ENCODE results near the gene SUPT16H. TPM values are rescaled to one million over a fixed set of nuclear protein-coding genes. Genes with fewer than 3 reads are reported as not detected.

Gene SUPT16H
- polyA plus RNA-seq, 1 of the 3 experiments (the other 2 are of a cell fraction): 53.7 TPM

DNA sequence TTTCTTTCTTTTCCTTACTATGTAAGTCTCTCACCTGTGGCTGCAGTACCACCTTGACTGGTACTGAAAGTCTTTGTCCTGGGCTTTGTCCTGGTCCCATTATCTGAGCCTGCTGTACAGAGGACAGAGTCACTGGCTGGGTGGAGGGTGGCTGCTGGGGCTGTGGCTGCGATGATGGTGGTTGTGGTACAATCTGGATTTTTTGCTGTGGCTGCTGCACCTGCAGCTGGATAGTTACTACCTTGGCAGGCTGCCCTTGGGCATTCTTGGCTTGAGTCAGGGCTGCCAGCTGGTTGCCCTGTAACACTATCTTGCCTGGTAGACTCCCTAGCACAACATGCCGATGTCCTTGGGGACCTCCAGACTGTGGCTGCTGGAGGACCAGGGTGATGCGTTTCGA, 45.1 kb upstream of the SUPT16H start:
- no peak for DNase-seq
- Histone ChIP-seq H2AFZ (ENCODE audit: low read depth) (no peak overlapping the region), H3K9ac (no peak overlapping the region), H3K79me2 (ENCODE audit: insufficient read depth) (peaks cover 52% of the 10 kb centered on the region), H3K4me1 (ENCODE audit: control insufficient read depth in 1 of 2, insufficient read depth in 2 of 2, low read depth in 1 of 2, low read length in 1 of 2) (no peaks in the 10 kb centered on the region), H3K9me3 (no peaks in the 10 kb centered on the region), H3K4me2 (no peak overlapping the region), H4K20me1 (ENCODE audit: insufficient read depth) (peaks cover 10% of the 10 kb centered on the region; the same call in 1 of the 2 replicates), H3K4me3 (ENCODE audit: low read depth in 2 of 2, low read length in 1 of 2) (no peak overlapping the region), H3K9me2 (no peaks in the 10 kb centered on the region), H3K36me3 (replicated peaks in 1 of 2; ENCODE audit: control insufficient read depth in 1 of 2, insufficient read depth in 2 of 2, low read length in 1 of 2) (peaks cover 45 to 74% of the 10 kb centered on the region in 2 experiments), H3K27me3 (ENCODE audit: insufficient read depth) (no peaks in the 10 kb centered on the region), H3F3A (replicated peaks; ENCODE audit: insufficient read depth) (no peaks in the 10 kb centered on the region), H3K27ac (ENCODE audit: low read depth in 2 of 2, low read length in 1 of 2) (no peak overlapping the region)
- TF ChIP-seq NRF1 (IDR thresholded peaks at IDR 0.05; ENCODE audit: low read depth, low read length): no peak
- TF ChIP-seq, protein P1, sequence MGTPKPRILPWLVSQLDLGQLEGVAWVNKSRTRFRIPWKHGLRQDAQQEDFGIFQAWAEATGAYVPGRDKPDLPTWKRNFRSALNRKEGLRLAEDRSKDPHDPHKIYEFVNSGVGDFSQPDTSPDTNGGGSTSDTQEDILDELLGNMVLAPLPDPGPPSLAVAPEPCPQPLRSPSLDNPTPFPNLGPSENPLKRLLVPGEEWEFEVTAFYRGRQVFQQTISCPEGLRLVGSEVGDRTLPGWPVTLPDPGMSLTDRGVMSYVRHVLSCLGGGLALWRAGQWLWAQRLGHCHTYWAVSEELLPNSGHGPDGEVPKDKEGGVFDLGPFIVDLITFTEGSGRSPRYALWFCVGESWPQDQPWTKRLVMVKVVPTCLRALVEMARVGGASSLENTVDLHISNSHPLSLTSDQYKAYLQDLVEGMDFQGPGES (IDR thresholded peaks at IDR 0.05; ENCODE audit: low read depth, low read length): no peak
- TF ChIP-seq, protein P2, sequence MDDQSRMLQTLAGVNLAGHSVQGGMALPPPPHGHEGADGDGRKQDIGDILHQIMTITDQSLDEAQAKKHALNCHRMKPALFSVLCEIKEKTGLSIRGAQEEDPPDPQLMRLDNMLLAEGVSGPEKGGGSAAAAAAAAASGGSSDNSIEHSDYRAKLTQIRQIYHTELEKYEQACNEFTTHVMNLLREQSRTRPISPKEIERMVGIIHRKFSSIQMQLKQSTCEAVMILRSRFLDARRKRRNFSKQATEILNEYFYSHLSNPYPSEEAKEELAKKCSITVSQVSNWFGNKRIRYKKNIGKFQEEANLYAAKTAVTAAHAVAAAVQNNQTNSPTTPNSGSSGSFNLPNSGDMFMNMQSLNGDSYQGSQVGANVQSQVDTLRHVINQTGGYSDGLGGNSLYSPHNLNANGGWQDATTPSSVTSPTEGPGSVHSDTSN (IDR thresholded peaks at IDR 0.05): no peak
- TF ChIP-seq RFX5 (IDR thresholded peaks at IDR 0.05; ENCODE audit: low read length): no peak
- no peak for TF ChIP-seq MXI1 (IDR thresholded peaks at IDR 0.05; ENCODE audit: low read depth, low read length)
- TF ChIP-seq RAD21 (IDR thresholded peaks at IDR 0.05; ENCODE audit: low read length): no peak
- 0 out of 2 replicates have a peak, but pooled peaks have one; percentile 15 for TF ChIP-seq TCF12 (IDR thresholded peaks at IDR 0.05)
- ChIA-PET CTCF (no interaction called here), POLR2A (no interaction called here)
- WGBS (ENCODE audit: low lambda C conversion rate): 96% methylated on average over 4 of the region's 4 CpGs

DNA sequence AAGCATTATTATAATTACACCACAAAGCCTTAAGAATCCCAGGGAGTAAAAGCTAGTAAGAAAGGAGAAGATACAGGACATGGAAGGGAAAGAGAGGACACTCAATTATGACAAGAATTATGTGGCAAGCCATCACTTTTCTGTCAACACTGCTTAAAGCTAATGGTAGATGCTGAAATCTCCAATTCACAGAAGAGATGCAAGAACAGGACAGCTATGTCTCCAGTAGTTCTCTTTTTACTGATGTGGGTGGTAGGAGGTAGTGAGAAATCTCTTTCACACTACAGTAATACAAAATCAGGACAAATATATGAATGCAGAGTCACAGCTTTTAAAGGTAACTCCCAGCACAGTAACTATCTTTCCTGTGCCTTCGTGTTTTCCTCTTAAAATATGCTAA, 42.9 kb upstream of the SUPT16H start:
- no peaks in the 10 kb centered on the region for H3K4me1 ChIP-seq (ENCODE audit: control insufficient read depth in 1 of 2, insufficient read depth in 2 of 2, low read depth in 1 of 2, low read length in 1 of 2)
- CTCF ChIA-PET: interaction anchor here (0.7 to 1.1 kb wide), 2 partner anchors 20 to 131 kb away, joined by 3 read pairs; no protein-coding TSS in a partner anchor

DNA sequence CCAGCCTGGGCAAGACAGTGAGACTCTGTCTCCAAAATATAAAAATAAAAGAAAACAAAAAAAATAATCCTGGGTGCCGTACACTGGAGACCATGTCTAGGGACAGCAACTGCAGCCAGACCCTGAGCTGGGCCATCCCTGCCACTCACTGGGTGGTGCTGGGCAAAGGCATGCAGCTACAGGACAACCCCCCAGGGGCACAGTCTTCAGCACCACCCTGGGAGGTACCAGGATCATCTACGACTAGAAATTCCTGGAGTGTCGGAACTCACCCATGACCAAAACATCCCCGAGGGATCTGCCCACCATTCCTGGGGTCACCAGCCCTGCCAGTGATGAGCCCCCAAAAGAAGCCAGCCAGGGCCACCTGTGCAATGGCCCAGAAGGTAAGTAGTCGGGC, 35.7 kb upstream of the SUPT16H start:
- Histone ChIP-seq H4K20me1 (ENCODE audit: insufficient read depth) (no peaks in the 10 kb centered on the region), H2AFZ (ENCODE audit: low read depth) (no peak overlapping the region), H3K4me2 (no peak overlapping the region), H3K9me2 (no peaks in the 10 kb centered on the region), H3K27ac (ENCODE audit: low read depth in 2 of 2, low read length in 1 of 2) (no peak overlapping the region), H3K36me3 (replicated peaks in 1 of 2; ENCODE audit: control insufficient read depth in 1 of 2, insufficient read depth in 2 of 2, low read length in 1 of 2) (peaks cover 54 to 81% of the 10 kb centered on the region in 2 experiments), H3K9ac (no peak overlapping the region), H3F3A (replicated peaks; ENCODE audit: insufficient read depth) (peaks cover 5% of the 10 kb centered on the region), H3K27me3 (ENCODE audit: insufficient read depth) (no peaks in the 10 kb centered on the region), H3K4me3 (ENCODE audit: low read depth in 2 of 2, low read length in 1 of 2) (no peak overlapping the region), H3K79me2 (ENCODE audit: insufficient read depth) (peaks cover 16% of the 10 kb centered on the region), H3K4me1 (ENCODE audit: control insufficient read depth in 1 of 2, insufficient read depth in 2 of 2, low read depth in 1 of 2, low read length in 1 of 2) (no peaks in the 10 kb centered on the region), H3K9me3 (no peaks in the 10 kb centered on the region)
- CTCF ChIA-PET: no interaction called here
- WGBS (ENCODE audit: low lambda C conversion rate): 87% methylated on average over 4 of the region's 5 CpGs
- DNase-seq: no peak
- POLR2A ChIA-PET: no interaction called here
- no peak for TF ChIP-seq GABPA (IDR thresholded peaks at IDR 0.05; ENCODE audit: low read depth)
- no peak for TF ChIP-seq SMC3 (IDR thresholded peaks at IDR 0.05; ENCODE audit: low read depth, low read length)

More for the DNA sequence above, 42.9 kb upstream of the SUPT16H start:
- H3K9me2 ChIP-seq: no peaks in the 10 kb centered on the region
- H2AFZ ChIP-seq (ENCODE audit: low read depth): no peak overlapping the region
- peaks cover 35% of the 10 kb centered on the region; the same call in 1 of the 2 replicates for H3K79me2 ChIP-seq (ENCODE audit: insufficient read depth)
- H3K9me3 ChIP-seq: no peaks in the 10 kb centered on the region
- H3K36me3 ChIP-seq (replicated peaks in 1 of 2; ENCODE audit: control insufficient read depth in 1 of 2, insufficient read depth in 2 of 2, low read length in 1 of 2): peaks cover 66 to 74% of the 10 kb centered on the region in 2 experiments
- H3K4me3 ChIP-seq (ENCODE audit: low read depth in 2 of 2, low read length in 1 of 2): no peak overlapping the region
- DNase-seq: no peak
- H3K27me3 ChIP-seq (ENCODE audit: insufficient read depth): no peaks in the 10 kb centered on the region
- H3K4me2 ChIP-seq: no peak overlapping the region
- TF ChIP-seq RCOR1 (IDR thresholded peaks at IDR 0.05; ENCODE audit: low read length) (no peak), CHD2 (IDR thresholded peaks at IDR 0.05; ENCODE audit: low read length, partially characterized antibody) (no peak), MXI1 (IDR thresholded peaks at IDR 0.05; ENCODE audit: low read depth, low read length) (no peak)
- 90% methylated on average over 1 of the region's 1 CpG for WGBS (ENCODE audit: low lambda C conversion rate)
- H3F3A ChIP-seq (replicated peaks; ENCODE audit: insufficient read depth): no peaks in the 10 kb centered on the region
- H4K20me1 ChIP-seq (ENCODE audit: insufficient read depth): 0 out of 2 replicates have a peak, but pooled peaks cover 9% of the 10 kb centered on the region
- H3K27ac ChIP-seq (ENCODE audit: low read depth in 2 of 2, low read length in 1 of 2): no peak overlapping the region
- POLR2A ChIA-PET: no interaction called here
- no peak overlapping the region for H3K9ac ChIP-seq
